GM21423 (cell line): Measurements from ENCODE around the gene MEI1.

ENCODE experiments used
- ATAC-seq: cut with Tn5 transposase; IDR thresholded peaks from one replicate; pipeline ENCODE4 v1.9.1; 2021; ENCODE audit warnings: mild to moderate bottlenecking, moderate library complexity; ENCODE audit not compliant: unreplicated experiment

Gene MEI1

DNA sequence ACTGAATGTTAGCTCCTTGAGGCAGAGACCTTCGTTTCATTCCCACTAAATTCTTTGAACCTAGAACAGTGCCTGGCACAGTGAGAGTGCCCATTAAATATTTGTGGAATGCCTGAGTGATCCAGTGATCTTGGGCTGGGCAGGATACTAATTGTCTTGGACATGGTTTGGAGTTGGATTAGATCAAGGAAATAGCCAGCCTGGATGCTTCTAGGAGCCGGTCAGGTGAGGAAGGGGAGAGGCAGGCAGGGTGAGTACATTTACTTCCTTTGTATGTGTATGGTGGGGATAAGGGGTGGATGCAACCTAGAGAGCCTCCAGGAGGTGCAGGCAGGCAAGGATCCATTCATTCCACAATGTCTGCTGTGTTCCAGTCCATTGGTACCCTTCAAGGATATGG is 137.2 kb downstream of the MEI1 start:
- ATAC-seq = no peak

DNA sequence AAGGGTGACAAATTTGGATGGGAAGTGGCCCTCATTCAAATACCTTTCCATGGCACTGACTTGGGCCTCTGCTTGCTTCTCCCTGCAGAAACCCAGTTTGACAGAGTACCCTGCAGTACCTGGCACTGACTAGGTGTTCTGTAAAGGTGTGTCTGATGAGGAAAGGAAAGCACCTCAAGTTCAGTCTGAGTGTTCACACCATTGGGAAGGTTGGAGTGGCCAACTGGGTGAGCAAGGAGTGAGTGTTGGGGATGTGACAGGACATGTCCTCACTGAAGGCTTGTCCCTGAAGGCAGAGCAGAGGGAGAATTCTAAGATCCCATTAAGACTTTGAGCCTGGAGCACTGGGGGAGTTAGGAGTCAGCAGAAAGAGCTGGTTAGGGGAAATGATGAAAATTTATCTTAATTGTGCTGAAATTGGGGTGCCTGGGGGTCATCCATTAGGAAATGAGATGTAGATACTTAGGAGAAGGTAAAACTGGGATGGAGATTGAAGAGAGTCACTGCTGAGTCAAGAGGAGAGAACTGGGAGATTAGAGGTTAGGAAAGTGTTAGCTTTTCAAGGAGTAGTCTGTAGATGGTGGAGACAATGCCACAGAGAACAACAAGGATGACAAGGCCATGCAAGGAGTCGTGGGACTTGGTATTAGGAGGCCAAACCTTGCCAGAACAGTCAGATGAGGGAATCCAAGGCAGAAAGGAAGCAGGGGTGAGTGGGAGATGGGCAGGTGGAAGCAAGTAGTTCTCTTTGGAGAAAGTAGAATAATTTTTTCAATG is 139.7 kb downstream of the MEI1 start:
- no peak for ATAC-seq

DNA sequence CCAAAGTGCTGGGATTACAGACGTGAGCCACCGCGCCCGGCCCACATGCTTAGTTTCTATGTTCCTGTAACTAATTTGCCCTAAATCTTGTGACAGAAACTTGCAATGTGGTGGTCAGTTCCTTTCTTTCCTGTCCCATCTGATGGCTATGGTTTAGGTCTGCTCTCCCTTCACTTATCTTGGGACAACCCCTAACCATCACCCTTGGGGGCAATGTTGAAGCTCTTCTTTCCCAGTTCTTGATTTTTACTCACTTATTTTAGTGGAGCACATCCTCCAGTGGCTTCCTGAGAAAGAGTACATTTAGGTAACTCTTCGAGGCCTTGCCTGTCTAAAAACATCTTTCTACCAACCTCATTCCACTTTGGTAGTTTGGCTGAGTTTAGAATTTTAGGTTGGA is 140.9 kb downstream of the MEI1 start:
- no peak for ATAC-seq

DNA sequence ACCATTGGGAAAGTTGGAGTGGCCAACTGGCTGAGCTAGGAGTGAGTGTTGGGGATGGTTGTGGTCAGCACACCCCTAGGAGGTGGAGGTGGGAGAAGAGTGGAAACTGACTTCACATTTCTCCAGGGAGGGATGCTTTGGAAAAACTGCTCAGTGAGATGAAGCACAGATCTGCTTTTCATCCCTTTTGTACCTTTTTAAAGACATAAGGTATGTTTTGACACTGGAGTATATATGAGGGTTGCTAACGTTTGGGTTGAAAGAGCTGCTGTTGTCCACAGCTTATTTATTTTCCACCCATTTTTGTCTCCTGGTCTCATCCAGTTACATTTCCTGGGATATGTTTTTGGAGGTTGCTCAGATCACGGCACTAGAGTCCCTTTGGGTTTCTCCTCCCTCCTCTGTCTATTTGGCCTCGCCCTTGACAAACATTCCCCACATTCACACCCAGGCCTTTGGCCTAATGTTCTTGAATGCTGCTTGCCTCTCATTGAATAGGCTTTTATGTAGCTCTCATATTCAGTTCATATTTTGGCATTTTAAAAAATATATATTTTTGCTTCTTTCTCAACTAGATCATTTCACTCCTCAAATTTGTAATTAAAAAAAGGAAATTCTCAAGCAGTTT is 141.9 kb downstream of the MEI1 start:
- ATAC-seq = no peak

DNA sequence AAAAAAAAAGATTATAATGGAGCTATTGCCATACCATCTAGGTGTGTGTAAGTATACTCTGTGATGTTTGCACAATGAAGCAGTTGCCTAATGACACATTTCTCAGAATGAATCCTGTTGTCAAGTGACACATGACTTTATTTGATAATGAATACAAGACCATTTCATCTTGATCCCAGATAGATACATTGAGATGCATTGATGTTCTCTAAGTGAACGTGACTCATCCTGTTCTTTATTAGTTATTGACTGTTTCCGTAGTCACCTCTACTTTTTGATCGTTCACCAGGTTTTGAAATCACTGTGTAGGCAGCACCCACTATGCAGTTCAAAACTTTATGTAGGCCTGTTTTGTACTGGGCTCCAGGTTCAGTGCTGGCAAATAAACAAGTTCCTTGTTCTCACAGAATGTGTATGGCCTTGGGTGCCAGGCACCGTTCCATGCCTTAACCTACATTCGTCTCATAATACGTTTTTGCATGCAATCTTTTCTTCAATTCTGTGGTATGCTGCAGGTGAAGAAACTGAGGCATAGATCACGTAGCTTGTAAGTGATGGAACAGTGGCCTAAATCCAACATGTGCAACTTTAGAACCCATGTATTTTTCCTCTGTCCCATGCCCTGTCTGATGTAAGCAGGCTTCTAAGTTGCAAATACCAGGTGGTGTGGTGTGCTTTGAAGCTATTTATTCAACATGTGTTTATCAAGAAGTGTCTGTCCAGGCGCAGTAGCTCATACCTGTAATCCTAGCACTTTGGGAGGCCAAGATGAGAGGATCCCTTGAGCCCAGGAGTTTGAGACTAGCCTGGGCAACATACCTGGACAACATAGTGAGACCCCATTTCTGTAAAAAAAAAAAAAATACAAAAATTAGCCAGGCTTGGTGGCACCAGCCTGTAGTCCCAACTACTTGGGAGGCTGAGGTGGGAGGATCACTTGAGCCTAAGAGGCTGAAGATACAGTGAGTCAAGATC is 144.0 kb downstream of the MEI1 start:
- ATAC-seq = no peak

DNA sequence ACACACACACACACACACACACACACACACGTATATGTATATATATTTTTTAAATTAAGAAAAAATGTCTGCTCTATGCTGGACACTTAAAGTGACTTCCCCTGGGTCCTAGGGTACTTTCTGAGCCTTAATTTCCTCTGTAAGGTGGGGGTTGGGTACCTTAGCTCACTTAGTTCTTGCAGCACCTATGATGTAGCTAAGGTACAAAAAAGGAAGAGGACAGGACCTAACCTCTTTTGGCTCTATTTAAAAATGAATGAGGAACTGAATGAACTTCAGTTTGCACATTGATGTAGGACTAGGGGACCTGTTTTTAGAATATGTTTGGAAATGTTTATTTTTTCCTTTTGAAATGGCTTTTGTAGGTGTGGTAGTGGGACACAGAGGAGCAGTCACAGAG is 144.7 kb downstream of the MEI1 start:
- no peak for ATAC-seq

DNA sequence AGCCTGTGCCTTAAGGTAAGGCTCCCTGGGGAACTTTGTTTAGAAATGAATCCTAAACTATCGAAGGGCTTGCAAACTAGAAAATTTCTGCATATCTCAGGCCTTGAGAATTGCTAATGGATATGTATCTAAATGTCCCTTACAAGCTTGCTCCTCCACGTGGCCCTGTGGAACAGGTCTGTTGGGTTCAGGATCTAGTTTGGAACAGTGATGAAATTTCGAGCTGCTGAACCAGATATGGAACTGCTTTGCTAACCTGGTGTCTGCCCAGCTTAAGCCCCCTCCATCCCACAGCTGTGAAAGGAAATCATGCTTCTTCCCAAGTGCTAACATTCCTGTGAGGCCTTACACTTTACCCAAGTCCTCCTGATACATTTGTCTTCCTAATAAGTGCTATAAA is 145.2 kb downstream of the MEI1 start:
- no peak for ATAC-seq

DNA sequence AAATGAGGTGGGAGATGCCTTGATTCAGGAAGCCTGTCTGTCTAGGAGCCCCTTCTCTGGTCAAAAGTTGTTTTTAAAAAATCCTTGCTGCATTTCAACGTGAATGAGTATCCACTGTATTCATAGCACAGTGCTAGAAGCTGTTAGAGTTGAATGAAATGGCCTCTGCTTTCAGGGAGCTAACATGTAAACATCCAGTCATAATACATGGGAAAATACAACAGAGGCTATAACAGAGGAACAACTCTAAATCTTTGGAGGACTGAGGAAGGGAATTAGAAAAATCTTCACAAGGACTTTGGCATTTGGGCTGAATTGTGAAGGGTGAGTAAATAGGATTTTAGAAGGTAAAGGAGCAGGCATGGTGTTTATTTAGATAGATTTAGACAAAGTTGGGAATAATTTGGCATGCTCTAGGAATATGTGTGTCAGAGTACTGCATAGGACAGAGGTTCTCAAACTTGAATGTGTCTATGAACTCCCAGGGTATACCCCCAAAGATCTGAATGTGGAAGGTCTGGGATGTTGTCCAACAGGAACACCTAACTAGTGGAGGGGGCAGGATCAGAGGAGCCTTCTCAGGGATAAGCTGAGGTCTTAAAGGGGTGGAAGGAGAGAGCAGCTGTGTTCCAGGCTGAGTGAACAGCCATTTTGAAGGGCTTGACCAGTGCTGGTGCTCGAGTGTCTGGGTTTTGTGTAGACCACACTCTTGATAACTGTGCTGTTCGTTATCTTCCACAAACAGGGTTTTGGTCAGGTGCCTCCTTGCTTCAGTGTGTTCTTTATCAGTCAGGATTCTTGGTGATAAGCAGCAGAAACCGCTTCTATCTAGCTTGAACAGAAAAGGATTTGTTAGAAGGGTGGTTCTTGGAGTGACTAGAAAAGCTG is 146.3 kb downstream of the MEI1 start:
- no peak for ATAC-seq

DNA sequence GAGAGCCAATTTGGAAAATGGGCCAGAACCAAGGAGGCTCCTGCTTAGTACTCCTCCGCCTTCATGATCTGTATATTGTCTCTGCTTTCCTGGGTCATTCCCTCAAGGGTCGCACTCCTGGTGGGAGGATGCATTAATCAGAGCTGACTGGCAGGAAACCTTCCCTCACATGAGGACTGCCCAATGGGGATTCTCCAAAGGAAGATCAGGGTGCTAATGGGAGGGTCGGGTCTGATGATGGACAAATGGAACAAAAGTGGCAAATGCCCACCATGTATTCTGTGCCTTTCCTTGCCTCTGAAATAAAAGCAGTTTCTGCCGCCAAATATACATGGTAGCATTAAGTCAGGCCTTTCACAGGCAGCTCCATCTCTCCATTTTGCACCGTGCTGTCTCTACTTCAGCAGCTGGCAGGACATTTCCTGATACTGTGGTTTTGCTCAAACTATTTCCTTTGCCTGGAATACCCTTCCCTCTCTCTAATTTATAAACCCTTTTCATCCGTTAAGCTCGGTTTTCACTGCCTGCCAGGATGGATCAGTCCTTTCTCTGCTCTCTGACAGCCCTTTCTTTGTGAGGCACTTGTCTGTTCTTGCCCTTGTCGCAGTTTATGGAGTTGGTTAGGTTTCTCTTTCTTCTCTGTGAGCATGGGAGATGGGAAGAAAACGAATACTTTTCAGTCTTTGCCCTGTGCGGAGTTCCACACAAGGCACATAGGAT is 147.1 kb downstream of the MEI1 start:
- ATAC-seq = no peak

DNA sequence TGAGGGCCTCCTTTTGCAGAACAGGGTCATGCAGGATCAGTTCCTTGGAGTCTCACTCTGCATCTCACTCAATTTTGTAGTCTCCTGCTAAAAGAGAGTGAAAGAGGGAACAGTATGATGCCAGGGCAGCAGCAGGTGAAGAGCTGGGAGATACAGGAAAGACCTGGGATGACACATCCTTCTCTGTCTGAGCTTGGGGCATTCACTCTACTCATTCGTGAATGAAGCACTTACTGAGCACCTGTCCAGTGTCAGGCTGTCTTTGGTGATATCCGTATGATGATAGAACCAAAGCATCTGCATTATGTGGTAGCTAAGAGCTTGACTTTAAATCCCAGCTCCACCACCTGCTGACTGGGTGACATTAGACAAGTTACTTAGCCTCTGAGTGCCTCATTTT is 148.0 kb downstream of the MEI1 start:
- no peak for ATAC-seq

DNA sequence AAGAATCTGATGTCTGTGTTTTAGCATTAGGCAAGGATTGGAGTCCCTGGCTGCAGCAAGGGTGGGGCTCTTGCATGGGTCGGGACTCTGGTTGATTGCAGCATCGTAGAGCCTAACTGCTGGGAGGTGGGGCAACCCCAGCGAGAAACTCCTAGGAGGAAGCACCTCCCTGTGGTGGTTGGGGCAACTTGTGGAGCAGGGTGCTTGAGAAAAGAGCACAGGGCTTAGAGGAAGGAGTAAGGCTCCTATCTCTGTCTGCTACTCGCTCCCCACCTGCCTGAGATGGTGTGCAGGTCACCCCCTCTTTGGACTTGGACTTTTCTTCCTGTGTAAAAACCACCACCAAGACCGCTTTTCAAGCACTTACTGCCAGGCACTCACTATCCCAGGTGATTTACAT is 149.2 kb downstream of the MEI1 start:
- ATAC-seq = no peak
